A549 (cell line): ENCODE measurements around the gene POT1. TPM values are rescaled to one million over a fixed set of nuclear protein-coding genes. Genes with fewer than 3 reads are reported as not detected.

ENCODE experiments used
- ATAC-seq, 2 experiments: fragments of 200-7000 bp in 1 of 2; fragments of >200 bp in 1 of 2; cut with Nextera tagmentation in 1 of 2; cut with Tn5 transposase in 1 of 2; 3 replicates each; pipeline versions ENCODE4 v1.8.0 to v1.9.1; 2018 to 2020; ENCODE audit warnings: mild to moderate bottlenecking in 1 of 2, moderate library complexity in 1 of 2
- CTCF ChIA-PET: fragments of 300-600 bp; sonication (Branson Sonifier 250); formaldehyde crosslinking; extraction: SDS; loops from one replicate; lab custom pipeline; 2021; ENCODE audit warnings: antibody characterized with exemption, inconsistent platforms; lab: Yijun Ruan, JAX
- POLR2A ChIA-PET: fragments of 350-600 bp; formaldehyde crosslinking; extraction: SDS; loops from one replicate; lab custom pipeline; 2021; ENCODE audit warnings: antibody characterized with exemption, inconsistent platforms; lab: Yijun Ruan, JAX
- DNase-seq, 2 experiments: peaks; one replicate each; pipeline versions ENCODE4 v3.0.0 to v3.0.0-alpha.2; 2011 to 2016; ENCODE audit warnings: low read depth in 1 of 2, low spot score in 1 of 2
- FAIRE-seq: peaks from 2 replicates; lab custom pipeline; 2011; peaks lifted over from hg19 to GRCh38; lab: Jason Lieb, UNC
- H3K27ac ChIP-seq, 2 experiments: fragments of >200 bp; sonication (Bioruptor Twin); formaldehyde crosslinking; 3 replicates each; pipeline ENCODE4 v1.5.1; 2016 to 2017
- H3K4me1 ChIP-seq: fragments of >200 bp; sonication (Bioruptor Twin); formaldehyde crosslinking; 3 replicates; pipeline ENCODE4 v1.6.1; 2016
- H3K4me2 ChIP-seq: fragments of >200 bp; sonication (Bioruptor Twin); formaldehyde crosslinking; 3 replicates; pipeline ENCODE4 v1.6.1; 2016
- H3K4me3 ChIP-seq: fragments of >200 bp; sonication (Bioruptor Twin); formaldehyde crosslinking; 3 replicates; pipeline ENCODE4 v1.5.1; 2016
- H3K9me3 ChIP-seq: fragments of >200 bp; sonication (Bioruptor Twin); formaldehyde crosslinking; 3 replicates; pipeline ENCODE4 v1.6.1; 2016
- BHLHE40 ChIP-seq: IDR thresholded peaks from 2 replicates; pipeline ENCODE4 v1.6.1; 2012; ENCODE audit warnings: low read depth, low read length, inconsistent platforms
- E2F6 ChIP-seq: IDR thresholded peaks from 2 replicates; pipeline ENCODE4 v1.6.1; 2012; ENCODE audit warnings: low read depth, borderline replicate concordance
- EP300 ChIP-seq, 2 experiments: fragments of >200 bp; sonication (Bioruptor Twin); formaldehyde crosslinking; IDR thresholded peaks; 2 replicates in 1 of 2; 3 replicates in 1 of 2; pipeline ENCODE4 v1.6.1; 2016 to 2017
- ESRRA ChIP-seq: fragments of 150-350 bp; IDR thresholded peaks from 2 replicates; pipeline ENCODE4 v1.6.1; 2014; ENCODE audit warnings: mild to moderate bottlenecking, low read length, borderline replicate concordance
- HDAC2 ChIP-seq: fragments of 200-600 bp; sonication (generic); IDR thresholded peaks from 2 replicates; pipeline ENCODE4 v1.6.1; 2016
- HES2 ChIP-seq: fragments of >200 bp; sonication (Bioruptor Twin); formaldehyde crosslinking; IDR thresholded peaks from 2 replicates; pipeline ENCODE4 v1.6.1; 2016
- HEYL ChIP-seq: fragments of 250-450 bp; sonication (Bioruptor Pico); IDR thresholded peaks from 2 replicates; pipeline ENCODE4 v1.8.0; 2021; ENCODE audit warnings: mild to moderate bottlenecking, moderate library complexity
- HOXB5 ChIP-seq: fragments of 250-450 bp; sonication (Bioruptor Pico); IDR thresholded peaks from 2 replicates; pipeline ENCODE4 v1.5.0; 2020; ENCODE audit warnings: mild to moderate bottlenecking, moderate library complexity
- JUN ChIP-seq, 2 experiments: fragments of >200 bp; sonication (Bioruptor Twin); formaldehyde crosslinking; IDR thresholded peaks; 2 replicates in 1 of 2; 3 replicates in 1 of 2; pipeline ENCODE4 v1.6.1; 2016 to 2017
- JUNB ChIP-seq: fragments of >200 bp; sonication (Bioruptor Twin); formaldehyde crosslinking; IDR thresholded peaks from 2 replicates; pipeline ENCODE4 v1.6.1; 2016
- KDM5A ChIP-seq: fragments of 200-600 bp; sonication (generic); IDR thresholded peaks from 2 replicates; pipeline ENCODE4 v1.6.1; 2016; ENCODE audit warnings: antibody characterized with exemption, mild to moderate bottlenecking
- MAFK ChIP-seq: fragments of 450-650 bp; IDR thresholded peaks from 2 replicates; pipeline ENCODE4 v1.6.1; 2014; ENCODE audit not compliant: partially characterized antibody
- NFE2L2 ChIP-seq: fragments of 150-350 bp; conservative IDR thresholded peaks from 2 replicates; pipeline ENCODE4 v1.6.1; 2014; ENCODE audit warnings: low read length
- NPAS2 ChIP-seq: fragments of 250-450 bp; sonication (Bioruptor Pico); IDR thresholded peaks from 2 replicates; pipeline ENCODE4 v1.8.0; 2022; ENCODE audit warnings: mild to moderate bottlenecking, moderate library complexity, borderline replicate concordance
- NR3C1 ChIP-seq: fragments of >200 bp; sonication (Bioruptor Twin); formaldehyde crosslinking; IDR thresholded peaks from 3 replicates; pipeline ENCODE4 v1.6.1; 2017
- PHF8 ChIP-seq: fragments of 200-600 bp; sonication (generic); IDR thresholded peaks from 2 replicates; pipeline ENCODE4 v1.6.1; 2016; ENCODE audit warnings: low read depth, mild to moderate bottlenecking, antibody characterized with exemption, moderate library complexity, borderline replicate concordance
- POLR2A ChIP-seq: IDR thresholded peaks from 2 replicates; pipeline ENCODE4 v1.6.1; 2012; ENCODE audit warnings: mild to moderate bottlenecking, low read length
- RCOR1 ChIP-seq: fragments of 150-350 bp; IDR thresholded peaks from 2 replicates; pipeline ENCODE4 v1.6.1; 2014; ENCODE audit warnings: antibody characterized with exemption, low read length, low read depth
- RFX5 ChIP-seq: fragments of 450-650 bp; IDR thresholded peaks from 2 replicates; pipeline ENCODE4 v1.7.1; 2014; ENCODE audit warnings: antibody characterized with exemption, mild to moderate bottlenecking, moderate library complexity
- RNF2 ChIP-seq: fragments of 200-600 bp; sonication (generic); IDR thresholded peaks from 2 replicates; pipeline ENCODE4 v1.6.1; 2016; ENCODE audit warnings: low read depth, mild to moderate bottlenecking, antibody characterized with exemption, moderate library complexity, borderline replicate concordance
- SMC3 ChIP-seq: fragments of >200 bp; sonication (Bioruptor Twin); formaldehyde crosslinking; IDR thresholded peaks from 3 replicates; pipeline ENCODE4 v1.6.1; 2018; ENCODE audit warnings: inconsistent platforms
- SREBF2 ChIP-seq: fragments of 450-650 bp; IDR thresholded peaks from 2 replicates; pipeline ENCODE4 v1.6.1; 2014; ENCODE audit warnings: mild to moderate bottlenecking, moderate library complexity
- TFCP2L1 ChIP-seq: fragments of 250-450 bp; sonication (Bioruptor Pico); IDR thresholded peaks from 2 replicates; pipeline ENCODE4 v1.5.0; 2021; ENCODE audit warnings: mild to moderate bottlenecking
- ZSCAN20 ChIP-seq: fragments of 250-450 bp; sonication (Bioruptor Pico); IDR thresholded peaks from 2 replicates; pipeline ENCODE4 v1.8.0; 2022; ENCODE audit warnings: mild to moderate bottlenecking, moderate library complexity
- WGBS: methylation state at CpG from one replicate; pipeline ENCODE4 v1.1.6; 2017; ENCODE audit errors: missing lambda C conversion rate; 5-methylcytosine and 5-hydroxymethylcytosine counted together
- polyA plus RNA-seq, 4 experiments: library from polyadenylated mRNA; depleted of rRNA in 3 of 4; stranded (reverse); fragments of >200 nt; fragmentation: RNase III in 1 of 4; extraction: RNeasy Plus Mini Kit Qiagen cat#74134 plus additional on column Dnase treatment in 1 of 4; gene quantifications; 2 replicates in 3 of 4; 3 replicates in 1 of 4; pipeline ENCODE4 v1.2.3, GENCODE V29; 2011 to 2017
- TF ChIP-seq, protein P1 (sequence below): IDR thresholded peaks from 2 replicates; pipeline ENCODE4 v1.6.1; 2012
- TF ChIP-seq, protein P2 (sequence below): IDR thresholded peaks from 2 replicates; pipeline ENCODE4 v1.6.1; 2012
- TF ChIP-seq, protein P3 (sequence below): fragments of >200 bp; sonication (Bioruptor Twin); formaldehyde crosslinking; IDR thresholded peaks from 3 replicates; pipeline ENCODE4 v1.5.1; 2016
- TF ChIP-seq, protein P4 (sequence below): fragments of >200 bp; sonication (Bioruptor Twin); formaldehyde crosslinking; IDR thresholded peaks from 3 replicates; pipeline ENCODE4 v1.6.1; 2016
- TF ChIP-seq, protein P5 (sequence below): fragments of 250-450 bp; sonication (Bioruptor Pico); IDR thresholded peaks from 2 replicates; pipeline ENCODE4 v1.5.0; 2020; ENCODE audit warnings: low read depth, mild to moderate bottlenecking, moderate library complexity

Gene POT1
- polyA plus RNA-seq, 2 of the 4 experiments (the other 2 are of a cell fraction) = 21.6 to 56.2 TPM

- POLR2A ChIA-PET = no interaction called here
Observed at GRCh38 chr7:124779194-124779593, 150.4 kb downstream of the POT1 start.

GRCh38 chr7:124777268-124777667 is 152.4 kb downstream of the POT1 start:
- no peaks in the 10 kb centered on the region for H3K9me3 ChIP-seq
- H3K4me2 ChIP-seq = no peak overlapping the region
- CTCF ChIA-PET = interaction anchor here (2.5 kb wide), 1 partner anchor 8 kb away, joined by 10 read pairs; no protein-coding TSS in a partner anchor
- POLR2A ChIA-PET = interaction anchor here (0.6 kb wide), 1 partner anchor 611 kb away, joined by 3 read pairs; no protein-coding TSS in a partner anchor
- H3K4me3 ChIP-seq = no peak overlapping the region
- no peak for ATAC-seq
- DNase-seq = no peak
- peak; percentile 7 for FAIRE-seq
- WGBS = 36% methylated on average over 2 of the region's 2 CpGs
- no peak overlapping the region for H3K27ac ChIP-seq
- TF ChIP-seq KDM5A (no peak), NR3C1 (no peak), HEYL (CRISPR knock-in tag) (no peak), RFX5 (no peak), JUNB (no peak), HOXB5 (CRISPR knock-in tag) (no peak), HES2 (no peak), MAFK (no peak), E2F6 (no peak), RCOR1 (no peak), JUN (IDR thresholded peaks at IDR 0.05) (no peak), EP300 (IDR thresholded peaks at IDR 0.05) (no peak), ZSCAN20 (CRISPR knock-in tag) (no peak), TFCP2L1 (CRISPR knock-in tag) (no peak), SMC3 (no peak)
- TF ChIP-seq, protein P1, sequence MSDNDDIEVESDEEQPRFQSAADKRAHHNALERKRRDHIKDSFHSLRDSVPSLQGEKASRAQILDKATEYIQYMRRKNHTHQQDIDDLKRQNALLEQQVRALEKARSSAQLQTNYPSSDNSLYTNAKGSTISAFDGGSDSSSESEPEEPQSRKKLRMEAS = no peak
- TF ChIP-seq, protein P2, sequence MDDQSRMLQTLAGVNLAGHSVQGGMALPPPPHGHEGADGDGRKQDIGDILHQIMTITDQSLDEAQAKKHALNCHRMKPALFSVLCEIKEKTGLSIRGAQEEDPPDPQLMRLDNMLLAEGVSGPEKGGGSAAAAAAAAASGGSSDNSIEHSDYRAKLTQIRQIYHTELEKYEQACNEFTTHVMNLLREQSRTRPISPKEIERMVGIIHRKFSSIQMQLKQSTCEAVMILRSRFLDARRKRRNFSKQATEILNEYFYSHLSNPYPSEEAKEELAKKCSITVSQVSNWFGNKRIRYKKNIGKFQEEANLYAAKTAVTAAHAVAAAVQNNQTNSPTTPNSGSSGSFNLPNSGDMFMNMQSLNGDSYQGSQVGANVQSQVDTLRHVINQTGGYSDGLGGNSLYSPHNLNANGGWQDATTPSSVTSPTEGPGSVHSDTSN = no peak
- TF ChIP-seq, protein P3, sequence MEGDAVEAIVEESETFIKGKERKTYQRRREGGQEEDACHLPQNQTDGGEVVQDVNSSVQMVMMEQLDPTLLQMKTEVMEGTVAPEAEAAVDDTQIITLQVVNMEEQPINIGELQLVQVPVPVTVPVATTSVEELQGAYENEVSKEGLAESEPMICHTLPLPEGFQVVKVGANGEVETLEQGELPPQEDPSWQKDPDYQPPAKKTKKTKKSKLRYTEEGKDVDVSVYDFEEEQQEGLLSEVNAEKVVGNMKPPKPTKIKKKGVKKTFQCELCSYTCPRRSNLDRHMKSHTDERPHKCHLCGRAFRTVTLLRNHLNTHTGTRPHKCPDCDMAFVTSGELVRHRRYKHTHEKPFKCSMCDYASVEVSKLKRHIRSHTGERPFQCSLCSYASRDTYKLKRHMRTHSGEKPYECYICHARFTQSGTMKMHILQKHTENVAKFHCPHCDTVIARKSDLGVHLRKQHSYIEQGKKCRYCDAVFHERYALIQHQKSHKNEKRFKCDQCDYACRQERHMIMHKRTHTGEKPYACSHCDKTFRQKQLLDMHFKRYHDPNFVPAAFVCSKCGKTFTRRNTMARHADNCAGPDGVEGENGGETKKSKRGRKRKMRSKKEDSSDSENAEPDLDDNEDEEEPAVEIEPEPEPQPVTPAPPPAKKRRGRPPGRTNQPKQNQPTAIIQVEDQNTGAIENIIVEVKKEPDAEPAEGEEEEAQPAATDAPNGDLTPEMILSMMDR = no peak
- no peaks in the 10 kb centered on the region for H3K4me1 ChIP-seq

More at GRCh38 chr7:124779194-124779593, 150.4 kb downstream of the POT1 start:
- 43% methylated on average over 3 of the region's 3 CpGs for whole genome bisulfite sequencing
- Histone ChIP-seq H3K9me3 (no peaks in the 10 kb centered on the region), H3K4me3 (no peak overlapping the region), H3K4me2 (no peak overlapping the region), H3K27ac (no peak overlapping the region), H3K4me1 (no peaks in the 10 kb centered on the region)
- TF ChIP-seq ESRRA (no peak), ZSCAN20 (CRISPR knock-in tag) (no peak), E2F6 (no peak), PHF8 (no peak), HES2 (no peak), TFCP2L1 (CRISPR knock-in tag) (no peak), NFE2L2 (no peak), RNF2 (no peak), SREBF2 (no peak), RCOR1 (no peak), POLR2A (no peak), NPAS2 (CRISPR knock-in tag) (no peak), HEYL (CRISPR knock-in tag) (no peak), HDAC2 (no peak), HOXB5 (CRISPR knock-in tag) (no peak), BHLHE40 (no peak)
- TF ChIP-seq, protein P4, sequence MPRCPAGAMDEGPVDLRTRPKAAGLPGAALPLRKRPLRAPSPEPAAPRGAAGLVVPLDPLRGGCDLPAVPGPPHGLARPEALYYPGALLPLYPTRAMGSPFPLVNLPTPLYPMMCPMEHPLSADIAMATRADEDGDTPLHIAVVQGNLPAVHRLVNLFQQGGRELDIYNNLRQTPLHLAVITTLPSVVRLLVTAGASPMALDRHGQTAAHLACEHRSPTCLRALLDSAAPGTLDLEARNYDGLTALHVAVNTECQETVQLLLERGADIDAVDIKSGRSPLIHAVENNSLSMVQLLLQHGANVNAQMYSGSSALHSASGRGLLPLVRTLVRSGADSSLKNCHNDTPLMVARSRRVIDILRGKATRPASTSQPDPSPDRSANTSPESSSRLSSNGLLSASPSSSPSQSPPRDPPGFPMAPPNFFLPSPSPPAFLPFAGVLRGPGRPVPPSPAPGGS = no peak
- TF ChIP-seq, protein P5, sequence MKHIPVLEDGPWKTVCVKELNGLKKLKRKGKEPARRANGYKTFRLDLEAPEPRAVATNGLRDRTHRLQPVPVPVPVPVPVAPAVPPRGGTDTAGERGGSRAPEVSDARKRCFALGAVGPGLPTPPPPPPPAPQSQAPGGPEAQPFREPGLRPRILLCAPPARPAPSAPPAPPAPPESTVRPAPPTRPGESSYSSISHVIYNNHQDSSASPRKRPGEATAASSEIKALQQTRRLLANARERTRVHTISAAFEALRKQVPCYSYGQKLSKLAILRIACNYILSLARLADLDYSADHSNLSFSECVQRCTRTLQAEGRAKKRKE (CRISPR knock-in tag) = no peak
- TF ChIP-seq, protein P1 = no peak
- ATAC-seq (no peak), DNase-seq (no peak), FAIRE-seq (no peak)
- CTCF ChIA-PET = no interaction called here
